Nephron (organoid): Measurements from ENCODE around the gene LRFN2.

Experiments
- H3K27ac Mint-ChIP-seq, 3 experiments: 2 replicates each; pipeline ENCODE4 v1.8.0; 2020; ENCODE audit warnings: mixed read lengths in 3 of 3, mild to moderate bottlenecking in 2 of 3, moderate library complexity in 1 of 3
- H3K27me3 Mint-ChIP-seq: 2 replicates; pipeline ENCODE4 v1.8.0; 2021; ENCODE audit warnings: low read depth, mild to moderate bottlenecking, moderate library complexity, mixed read lengths
- H3K36me3 Mint-ChIP-seq: 2 replicates; pipeline ENCODE4 v1.8.0; 2020; ENCODE audit warnings: low read depth, mixed read lengths
- H3K4me1 Mint-ChIP-seq: 2 replicates; pipeline ENCODE4 v1.8.0; 2020; ENCODE audit warnings: mixed read lengths
- H3K4me3 Mint-ChIP-seq, 3 experiments: 2 replicates each; pipeline ENCODE4 v1.8.0; 2020; ENCODE audit warnings: mild to moderate bottlenecking in 3 of 3, mixed read lengths in 3 of 3, moderate library complexity in 2 of 3
- H3K9me3 Mint-ChIP-seq: 2 replicates; pipeline ENCODE4 v1.8.0; 2020; ENCODE audit warnings: mixed read lengths
- CTCF ChIP-seq, 3 experiments: fragments of 200-600 bp; sonication (generic); IDR thresholded peaks; one replicate each; pipeline ENCODE4 v1.5.0; 2021; ENCODE audit warnings: antibody characterized with exemption in 3 of 3; ENCODE audit not compliant: unreplicated experiment in 3 of 3

LRFN2 gene

GRCh38 chr6:40390144-40390800 is 196.9 kb downstream of the LRFN2 start:
- H3K4me1 Mint-ChIP-seq = no peaks in the 10 kb centered on the region
- no peaks in the 10 kb centered on the region for H3K36me3 Mint-ChIP-seq
- H3K27me3 Mint-ChIP-seq = peaks cover 56% of the 10 kb centered on the region
- H3K27ac Mint-ChIP-seq = no peak overlapping the region
- no peak for TF ChIP-seq CTCF (IDR thresholded peaks at IDR 0.05; ENCODE audit: unreplicated experiment in 3 of 3)
- H3K4me3 Mint-ChIP-seq = no peak overlapping the region
- no peaks in the 10 kb centered on the region for H3K9me3 Mint-ChIP-seq

GRCh38 chr6:40389254-40389653 is 197.9 kb downstream of the LRFN2 start:
- Mint-ChIP-seq H3K4me3 (no peak overlapping the region), H3K36me3 (no peaks in the 10 kb centered on the region), H3K27me3 (peaks cover 53% of the 10 kb centered on the region), H3K27ac (no peak overlapping the region), H3K9me3 (no peaks in the 10 kb centered on the region), H3K4me1 (no peaks in the 10 kb centered on the region)
- TF ChIP-seq CTCF (IDR thresholded peaks at IDR 0.05; ENCODE audit: unreplicated experiment in 3 of 3) = no peak

- Mint-ChIP-seq H3K27me3 (peaks cover 49% of the 10 kb centered on the region), H3K4me3 (no peak overlapping the region), H3K9me3 (no peaks in the 10 kb centered on the region), H3K36me3 (no peaks in the 10 kb centered on the region), H3K27ac (no peak overlapping the region), H3K4me1 (no peaks in the 10 kb centered on the region)
- no peak for TF ChIP-seq CTCF (IDR thresholded peaks at IDR 0.05; ENCODE audit: unreplicated experiment in 3 of 3)
Observed at GRCh38 chr6:40387871-40388264, 199.3 kb downstream of the LRFN2 start.

GRCh38 chr6:40387127-40387870 is 199.9 kb downstream of the LRFN2 start:
- no peaks in the 10 kb centered on the region for H3K36me3 Mint-ChIP-seq
- H3K27ac Mint-ChIP-seq = no peak overlapping the region
- peaks cover 55% of the 10 kb centered on the region for H3K27me3 Mint-ChIP-seq
- no peak for TF ChIP-seq CTCF (IDR thresholded peaks at IDR 0.05; ENCODE audit: unreplicated experiment in 3 of 3)
- no peaks in the 10 kb centered on the region for H3K4me1 Mint-ChIP-seq
- no peak overlapping the region for H3K4me3 Mint-ChIP-seq
- no peaks in the 10 kb centered on the region for H3K9me3 Mint-ChIP-seq

- TF ChIP-seq CTCF (IDR thresholded peaks at IDR 0.05; ENCODE audit: unreplicated experiment in 3 of 3) = no peak
- no peaks in the 10 kb centered on the region for H3K36me3 Mint-ChIP-seq
- H3K9me3 Mint-ChIP-seq = no peaks in the 10 kb centered on the region
- peaks cover 56% of the 10 kb centered on the region for H3K27me3 Mint-ChIP-seq
- no peaks in the 10 kb centered on the region for H3K4me1 Mint-ChIP-seq
- no peak overlapping the region for H3K4me3 Mint-ChIP-seq
- no peak overlapping the region for H3K27ac Mint-ChIP-seq
Observed at GRCh38 chr6:40386200-40386599, 201.0 kb downstream of the LRFN2 start.
